ENCODE results near the gene JARID2.
"Not testable (repeated sequence)": the region's sequence is repeated elsewhere in the genome, so short reads cannot be mapped to it uniquely, and the experiment has no call there.

JARID2 gene

GRCh38 chr6:15265787-15266186 lies 19.9 kb downstream of the JARID2 start:
- DNase-seq (ENCODE audit: low read depth): no peak

- DNase-seq (ENCODE audit: low read depth): no peak
Observed at GRCh38 chr6:15266423-15266996, 20.6 kb downstream of the JARID2 start.

- no peak for DNase-seq (ENCODE audit: low read depth)
Observed at GRCh38 chr6:15267221-15267620, 21.4 kb downstream of the JARID2 start.

DNA sequence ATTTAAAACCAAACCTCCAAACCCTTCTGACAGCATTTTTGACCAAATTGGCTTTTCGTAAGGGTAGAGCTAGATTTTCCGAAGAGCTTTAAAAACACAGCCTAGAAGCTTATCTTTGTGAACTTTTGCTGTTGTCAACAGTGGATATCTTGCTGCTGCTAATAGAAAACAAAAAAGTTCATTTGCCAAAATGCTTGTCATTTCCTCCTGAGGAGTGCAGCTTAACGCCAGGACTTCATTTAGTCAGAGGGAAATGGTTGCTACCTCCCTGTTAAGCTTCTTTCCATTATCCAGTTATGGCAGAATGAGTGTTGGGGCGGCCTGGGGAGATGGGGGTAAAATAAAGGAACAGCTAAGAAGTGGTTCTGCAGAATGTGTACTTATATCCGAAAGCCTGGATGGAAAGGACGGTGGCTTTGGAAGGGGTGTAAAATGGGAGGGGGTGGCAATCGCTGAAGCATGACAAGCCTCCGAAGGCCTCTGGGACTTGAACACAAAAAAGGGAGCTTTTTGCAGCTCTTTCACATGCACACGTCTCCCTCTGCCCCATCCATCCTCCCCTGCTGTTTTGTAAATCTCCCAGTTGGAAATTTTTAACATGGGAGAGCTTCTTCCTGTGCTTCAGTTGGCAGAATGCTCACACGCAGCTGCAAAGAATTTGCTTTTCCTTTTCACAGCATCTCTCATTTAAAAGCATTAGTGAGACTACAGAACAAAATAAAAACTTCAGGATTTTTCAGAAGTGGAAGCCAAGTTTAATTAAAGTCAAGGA lies 22.5 kb downstream of the JARID2 start:
- no peak for DNase-seq (ENCODE audit: low read depth)

GRCh38 chr6:15269011-15269410 lies 23.1 kb downstream of the JARID2 start:
- DNase-seq (ENCODE audit: low read depth): no peak

DNA sequence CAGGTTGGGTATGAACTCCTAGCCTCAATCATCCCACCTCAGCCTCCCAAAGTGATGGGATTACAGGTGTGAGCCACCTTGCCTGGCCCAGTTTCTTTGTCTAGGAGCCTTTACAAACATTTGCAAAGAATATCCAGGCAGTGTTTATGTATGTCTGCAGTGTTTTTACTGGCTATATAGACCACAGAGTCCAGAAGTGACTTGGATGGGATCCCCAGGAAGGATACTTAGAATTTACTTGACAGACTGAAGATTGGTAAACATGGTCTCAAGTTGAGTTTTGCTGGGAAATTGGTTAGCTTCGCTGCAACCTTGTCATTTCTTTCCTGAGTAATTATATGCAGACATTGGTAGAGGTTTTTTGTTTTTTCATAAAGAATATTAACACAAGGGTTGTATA lies 23.8 kb downstream of the JARID2 start:
- no peak for DNase-seq (ENCODE audit: low read depth)

DNA sequence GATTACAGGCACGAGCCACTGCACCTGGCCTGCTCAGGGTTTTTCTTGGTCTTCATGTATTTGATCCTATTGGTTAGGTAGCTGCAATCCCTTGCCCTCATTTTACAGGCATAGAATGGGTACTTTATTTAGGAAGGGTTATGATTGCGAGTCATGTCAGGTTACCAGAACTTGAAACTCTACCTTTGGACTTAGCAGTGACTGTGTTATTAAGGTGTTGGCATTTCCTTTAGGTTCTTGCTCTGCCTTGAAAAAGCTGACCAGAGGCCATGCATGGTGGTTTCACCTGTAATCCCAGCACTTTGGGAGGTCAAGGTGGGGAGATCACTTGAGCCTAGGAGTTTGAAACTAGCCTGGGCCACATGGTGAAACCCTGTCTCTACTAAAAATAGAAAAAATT lies 24.5 kb downstream of the JARID2 start:
- no peak for DNase-seq (ENCODE audit: low read depth)

DNA sequence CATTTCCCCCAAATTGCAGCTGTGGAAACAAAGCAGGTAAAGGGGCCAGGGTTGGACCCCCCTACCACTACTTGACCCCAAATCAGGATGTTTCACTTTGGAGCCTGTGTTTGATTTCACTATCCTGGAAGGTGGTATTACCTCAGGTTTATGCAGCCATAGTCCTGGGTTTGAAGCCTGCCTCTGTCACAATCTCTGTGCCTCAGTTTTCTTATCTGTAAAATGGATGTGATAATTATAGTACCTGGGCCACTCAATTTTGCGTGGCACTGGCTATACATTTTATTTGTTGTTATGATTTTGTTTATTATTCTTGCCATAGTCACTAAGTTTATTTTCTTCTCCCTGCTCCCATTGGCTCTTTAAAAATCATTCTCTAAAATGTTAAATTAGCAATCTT lies 26.7 kb downstream of the JARID2 start:
- DNase-seq (ENCODE audit: low read depth): no peak

GRCh38 chr6:15274692-15275387 lies 29.0 kb downstream of the JARID2 start:
- no peak for DNase-seq (ENCODE audit: low read depth)

DNA sequence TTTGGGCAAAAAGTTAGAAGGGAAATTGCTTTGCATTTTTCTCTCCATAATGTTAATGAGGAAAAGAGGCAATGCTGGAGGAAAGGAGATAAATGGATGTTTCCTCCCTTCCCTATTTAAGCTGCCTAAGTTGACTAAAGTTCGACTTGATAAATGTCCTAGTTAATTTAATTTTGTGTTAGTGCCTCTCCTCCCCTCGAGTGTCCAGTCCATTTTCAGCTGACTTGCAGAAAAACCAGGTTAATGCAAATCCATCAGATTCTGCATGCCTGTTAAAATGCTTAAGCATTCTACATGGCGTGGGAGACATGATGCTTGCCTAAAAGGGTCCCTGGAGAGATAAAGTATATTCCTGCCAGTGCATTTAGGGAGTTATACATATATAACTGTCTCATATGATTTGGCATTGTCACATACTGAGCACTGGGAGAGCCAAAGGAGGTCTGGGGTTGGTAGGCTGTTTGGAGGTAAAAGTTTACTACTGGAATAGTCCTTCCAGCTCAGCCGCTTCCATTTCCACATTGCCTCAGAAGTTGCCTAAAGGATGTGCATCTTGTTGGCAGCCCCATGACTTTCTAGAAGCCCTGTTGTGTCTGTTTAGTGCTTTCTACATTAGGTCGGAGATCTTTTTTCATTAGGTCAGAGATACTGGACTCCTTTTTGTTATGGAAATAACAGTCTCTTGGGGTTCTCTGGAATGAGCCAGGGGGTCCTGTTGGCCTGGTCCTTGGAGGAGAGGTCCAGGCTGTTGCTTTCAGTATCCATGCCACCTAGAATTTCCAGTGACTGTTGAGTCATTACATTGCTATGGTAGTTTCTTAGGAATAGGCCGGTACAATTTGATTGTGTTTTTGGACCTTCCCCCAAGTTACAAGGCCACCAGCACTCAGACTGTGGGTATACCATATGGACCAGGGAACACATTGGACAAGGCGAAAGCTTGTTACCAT lies 30.4 kb downstream of the JARID2 start:
- no peak for DNase-seq (ENCODE audit: low read depth)

DNA sequence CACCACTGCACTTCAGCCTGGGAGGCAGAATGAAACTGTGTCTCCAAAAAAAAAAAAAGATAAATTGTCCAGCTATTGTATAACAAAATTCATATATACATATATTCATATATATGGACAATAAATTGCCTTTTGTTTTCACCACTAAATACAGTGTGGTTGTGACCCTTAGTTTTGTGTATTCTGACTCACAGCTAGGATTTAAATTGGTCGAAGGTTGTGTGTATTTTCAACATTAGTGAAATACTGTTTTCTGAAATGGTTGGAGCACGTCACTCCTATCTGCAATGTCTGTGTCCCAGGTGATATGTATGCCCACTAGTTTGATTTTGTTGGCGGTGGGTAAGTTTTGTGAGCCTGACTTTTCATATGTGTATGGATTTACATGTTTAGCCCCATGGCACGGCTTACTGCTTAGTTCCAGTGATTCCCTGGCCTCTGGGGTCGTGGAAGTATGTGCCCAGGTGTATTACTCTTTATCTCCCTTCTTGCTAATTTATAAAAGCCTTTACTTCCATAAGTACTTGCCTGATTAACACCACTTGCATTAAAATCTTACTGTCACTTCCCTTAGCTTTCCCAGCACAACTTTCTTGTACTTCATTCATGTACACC lies 33.3 kb downstream of the JARID2 start:
- DNase-seq (ENCODE audit: low read depth): no peak

- no peak for DNase-seq (ENCODE audit: low read depth)
Observed at GRCh38 chr6:15280028-15280427, 34.2 kb downstream of the JARID2 start.

DNA sequence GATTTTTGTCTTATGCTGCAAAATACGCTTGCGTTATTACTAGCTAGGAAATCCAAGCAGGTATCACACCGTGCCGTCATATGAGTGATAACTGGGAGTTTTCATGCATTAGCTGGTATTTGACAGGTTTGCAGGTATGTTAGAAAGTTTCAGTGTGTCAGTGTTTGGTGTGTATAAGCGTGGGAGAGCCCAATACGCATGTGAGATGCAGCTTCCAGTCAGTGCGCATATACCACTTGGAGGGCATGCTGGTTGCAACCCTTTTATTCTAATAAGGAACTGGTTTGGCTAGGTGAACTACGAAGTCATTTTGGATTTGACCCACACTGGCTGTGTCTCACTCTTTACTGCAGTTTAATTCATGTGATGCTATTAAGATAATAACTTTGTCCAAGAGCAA lies 35.1 kb downstream of the JARID2 start:
- no peak for DNase-seq (ENCODE audit: low read depth)

DNA sequence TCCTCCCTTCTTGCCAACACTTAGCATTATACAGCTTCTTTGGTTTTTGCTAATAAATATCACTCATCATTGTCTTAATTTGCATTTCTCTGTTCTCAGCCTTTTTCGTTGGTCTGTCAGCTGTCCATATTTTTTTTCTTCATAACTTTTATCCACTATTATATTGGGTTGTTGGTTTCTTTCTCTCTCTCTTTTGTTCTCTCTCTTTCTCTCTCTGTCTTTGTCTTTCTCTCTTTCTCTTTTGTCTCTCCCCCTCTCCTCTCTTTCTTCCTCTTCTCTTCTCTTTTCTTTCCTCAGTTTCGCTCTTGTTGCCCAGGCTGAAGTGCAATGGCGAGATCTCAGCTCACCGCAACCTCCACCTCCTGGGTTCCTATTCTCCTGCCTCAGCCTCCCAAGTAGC lies 36.5 kb downstream of the JARID2 start:
- no peak for DNase-seq (ENCODE audit: low read depth)

GRCh38 chr6:15283986-15284361 lies 38.1 kb downstream of the JARID2 start:
- no peak for DNase-seq (ENCODE audit: low read depth)

DNA sequence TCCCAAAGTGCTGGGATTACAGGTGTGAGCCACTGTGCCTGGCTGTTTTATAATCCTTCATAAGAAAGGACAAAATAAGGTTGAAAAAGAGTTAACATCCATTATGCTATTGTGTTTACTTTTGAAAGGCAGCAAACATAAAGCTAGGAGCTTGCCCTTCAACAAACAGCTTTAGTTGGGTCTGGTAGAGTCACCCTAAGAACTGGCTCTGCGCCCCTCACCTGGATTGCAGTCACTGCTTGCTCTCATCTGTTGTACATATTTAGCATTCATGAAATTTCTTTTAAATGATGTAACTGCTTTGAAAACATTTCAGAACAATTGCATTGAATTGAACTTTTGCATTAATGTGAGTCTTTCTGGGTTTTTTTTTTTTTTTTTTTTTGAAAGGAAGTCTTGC lies 38.9 kb downstream of the JARID2 start:
- no peak for DNase-seq (ENCODE audit: low read depth)

DNA sequence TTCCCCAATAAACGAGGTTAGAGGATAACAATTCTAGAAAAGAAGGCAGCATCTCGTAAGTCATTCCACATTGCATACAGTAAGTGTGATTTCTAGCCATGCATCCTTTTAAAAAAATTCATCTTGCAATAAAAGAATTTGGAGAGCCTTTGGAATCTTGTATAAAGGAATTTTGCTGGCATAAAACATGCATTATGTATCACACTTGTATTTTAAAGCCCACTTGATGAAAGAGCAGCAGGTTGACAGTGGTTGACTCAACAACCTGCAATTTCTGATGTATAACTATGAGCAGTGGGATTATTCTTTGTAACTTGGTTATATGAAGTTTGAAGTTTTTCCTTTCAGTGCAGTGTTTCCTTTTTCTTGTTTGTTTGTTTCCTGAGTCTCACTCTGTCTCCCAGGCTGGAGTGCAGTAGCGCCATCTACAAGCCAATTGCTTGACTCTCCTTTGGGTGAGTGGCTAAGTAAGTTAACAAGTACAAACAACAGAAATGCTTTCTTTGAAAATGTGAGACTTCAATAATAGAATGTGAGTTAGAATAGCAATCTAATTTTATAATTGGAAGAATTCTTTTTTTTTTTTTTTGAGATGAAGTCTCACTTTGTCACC lies 39.9 kb downstream of the JARID2 start:
- DNase-seq (ENCODE audit: low read depth): no peak

GRCh38 chr6:15287670-15288375 lies 42.0 kb downstream of the JARID2 start:
- no peak for DNase-seq (ENCODE audit: low read depth)

DNA sequence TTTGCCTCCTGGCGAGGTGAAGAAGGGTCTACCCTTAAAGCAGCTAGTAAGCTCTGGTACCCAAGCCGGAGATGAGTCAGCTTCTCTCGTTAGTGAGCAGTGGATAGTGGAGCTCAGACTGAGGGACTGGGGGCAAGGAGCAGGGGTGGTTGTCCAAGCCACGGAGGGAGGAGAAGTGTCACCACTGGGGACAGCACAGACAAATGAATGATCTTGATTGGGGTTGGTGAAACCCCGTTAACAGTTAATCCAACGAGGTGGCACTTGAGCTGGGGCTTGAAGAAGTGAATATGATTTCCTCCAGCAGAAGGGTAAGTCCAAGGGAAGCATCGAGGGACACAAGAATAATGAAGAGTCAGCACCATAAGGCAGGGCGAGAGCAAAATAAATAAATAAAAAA lies 43.0 kb downstream of the JARID2 start:
- DNase-seq (ENCODE audit: low read depth): no peak

GRCh38 chr6:15289456-15289855 lies 43.6 kb downstream of the JARID2 start:
- DNase-seq (ENCODE audit: low read depth): not testable (repeated sequence)

All from activated T-helper 1 cell treated with Interleukin-2 at 50 U/mL for 16 hours (primary cell).